Smooth muscle cell (in vitro differentiated cells): ENCODE measurements around the gene TNFRSF8. TPM values are rescaled to one million over a fixed set of nuclear protein-coding genes. Genes with fewer than 3 reads are reported as not detected.

Experiments used
- DNase-seq: peaks from one replicate; lab custom pipeline; 2025; ENCODE audit not compliant: unreplicated experiment; lab: John Stamatoyannopoulos, UW
- H2AFZ ChIP-seq: fragments of 200-600 bp; sonication (generic); 2 replicates; pipeline ENCODE4 v1.6.0; 2016; ENCODE audit warnings: antibody characterized with exemption, low read depth, mild to moderate bottlenecking
- H3F3A ChIP-seq: fragments of 200-600 bp; sonication (generic); 2 replicates; pipeline ENCODE4 v1.6.0; 2017; ENCODE audit warnings: antibody characterized with exemption, low read depth
- H3K27ac ChIP-seq: fragments of 200-600 bp; sonication (generic); 2 replicates; pipeline ENCODE4 v1.5.1; 2016; ENCODE audit warnings: low read depth, mild to moderate bottlenecking
- H3K27me3 ChIP-seq: fragments of 200-600 bp; sonication (generic); 2 replicates; pipeline ENCODE4 v1.6.1; 2016; ENCODE audit warnings: low read depth, mild to moderate bottlenecking
- H3K36me3 ChIP-seq: fragments of 200-600 bp; sonication (generic); 2 replicates; pipeline ENCODE4 v1.5.1; 2016; ENCODE audit warnings: low read depth
- H3K4me1 ChIP-seq: fragments of 200-600 bp; sonication (generic); 2 replicates; pipeline ENCODE4 v1.5.1; 2016; ENCODE audit warnings: low read depth
- H3K4me2 ChIP-seq: fragments of 200-600 bp; sonication (generic); 2 replicates; pipeline ENCODE4 v1.6.0; 2016; ENCODE audit warnings: mild to moderate bottlenecking
- H3K4me3 ChIP-seq: fragments of 200-600 bp; sonication (generic); 2 replicates; pipeline ENCODE4 v1.5.1; 2016; ENCODE audit warnings: mild to moderate bottlenecking
- H3K79me2 ChIP-seq: fragments of 200-600 bp; sonication (generic); 2 replicates; pipeline ENCODE4 v1.6.0; 2016; ENCODE audit warnings: low read depth, mild to moderate bottlenecking
- H3K9ac ChIP-seq: fragments of 200-600 bp; sonication (generic); 2 replicates; pipeline ENCODE4 v1.6.0; 2016; ENCODE audit warnings: low read depth
- H3K9me3 ChIP-seq: fragments of 200-600 bp; sonication (generic); replicated peaks from 2 replicates; pipeline ENCODE4 v1.5.1; 2016; ENCODE audit warnings: low read depth
- H4K20me1 ChIP-seq: fragments of 200-600 bp; sonication (generic); 2 replicates; pipeline ENCODE4 v1.6.0; 2016; ENCODE audit warnings: low read depth
- WGBS: methylation state at CpG from one replicate; pipeline ENCODE4 v1.1.7; 2016; ENCODE audit warnings: low lambda C conversion rate; 5-methylcytosine and 5-hydroxymethylcytosine counted together
- polyA plus RNA-seq: library from polyadenylated mRNA; unstranded; fragments of >200 nt; fragmentation: Nextera tagmentation; extraction: Ambion mirVana; gene quantifications from 2 replicates; pipeline ENCODE4 v1.2.1, GENCODE V29; 2016
- total RNA-seq: library from RNA; depleted of rRNA; stranded (reverse); fragments of >200 nt; gene quantifications from 2 replicates; pipeline ENCODE4 v1.2.3, GENCODE V29; 2014
- TF ChIP-seq, protein P1 (sequence below): fragments of 200-600 bp; sonication (generic); IDR thresholded peaks from 2 replicates; pipeline ENCODE4 v1.5.1; 2017; ENCODE audit warnings: borderline replicate concordance, mild to moderate bottlenecking, antibody characterized with exemption; ENCODE audit not compliant: insufficient read depth, poor library complexity, severe bottlenecking

Gene TNFRSF8
- total and polyA plus RNA-seq, 2 experiments from 2014 or later = 0.54 to 1.3 TPM

DNA sequence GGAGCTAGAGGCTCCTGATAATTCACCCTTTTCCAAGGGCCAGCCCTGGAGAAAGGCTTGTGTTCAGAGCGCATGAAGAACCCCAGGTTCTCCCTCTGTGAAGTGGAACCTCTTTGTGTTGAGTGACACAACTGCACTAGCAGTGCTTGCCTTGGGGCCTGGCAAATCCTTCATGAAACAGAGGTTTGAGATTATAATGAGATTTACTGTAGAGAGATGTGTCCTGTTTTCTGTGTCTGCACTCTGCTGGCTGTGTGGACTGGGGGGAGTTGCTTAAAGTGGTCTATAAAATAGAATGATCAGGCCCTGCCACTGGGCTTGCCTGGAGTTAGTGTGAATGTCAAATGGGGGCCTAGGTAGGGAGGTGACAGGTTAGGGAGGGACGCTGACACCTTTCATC is 92.2 kb downstream of the TNFRSF8 start:
- no peak for DNase-seq
- Histone ChIP-seq H3K27me3 (no peaks in the 10 kb centered on the region), H3K4me3 (no peak overlapping the region), H3K9ac (no peak overlapping the region), H3K4me2 (no peak overlapping the region), H3K9me3 (no peaks in the 10 kb centered on the region), H3F3A (no peaks in the 10 kb centered on the region), H3K79me2 (no peaks in the 10 kb centered on the region), H3K4me1 (peaks cover 13% of the 10 kb centered on the region), H3K36me3 (no peaks in the 10 kb centered on the region), H3K27ac (no peak overlapping the region), H2AFZ (no peak overlapping the region), H4K20me1 (no peaks in the 10 kb centered on the region)
- TF ChIP-seq, protein P1, sequence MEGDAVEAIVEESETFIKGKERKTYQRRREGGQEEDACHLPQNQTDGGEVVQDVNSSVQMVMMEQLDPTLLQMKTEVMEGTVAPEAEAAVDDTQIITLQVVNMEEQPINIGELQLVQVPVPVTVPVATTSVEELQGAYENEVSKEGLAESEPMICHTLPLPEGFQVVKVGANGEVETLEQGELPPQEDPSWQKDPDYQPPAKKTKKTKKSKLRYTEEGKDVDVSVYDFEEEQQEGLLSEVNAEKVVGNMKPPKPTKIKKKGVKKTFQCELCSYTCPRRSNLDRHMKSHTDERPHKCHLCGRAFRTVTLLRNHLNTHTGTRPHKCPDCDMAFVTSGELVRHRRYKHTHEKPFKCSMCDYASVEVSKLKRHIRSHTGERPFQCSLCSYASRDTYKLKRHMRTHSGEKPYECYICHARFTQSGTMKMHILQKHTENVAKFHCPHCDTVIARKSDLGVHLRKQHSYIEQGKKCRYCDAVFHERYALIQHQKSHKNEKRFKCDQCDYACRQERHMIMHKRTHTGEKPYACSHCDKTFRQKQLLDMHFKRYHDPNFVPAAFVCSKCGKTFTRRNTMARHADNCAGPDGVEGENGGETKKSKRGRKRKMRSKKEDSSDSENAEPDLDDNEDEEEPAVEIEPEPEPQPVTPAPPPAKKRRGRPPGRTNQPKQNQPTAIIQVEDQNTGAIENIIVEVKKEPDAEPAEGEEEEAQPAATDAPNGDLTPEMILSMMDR = no peak
- WGBS = 88% methylated on average over 2 of the region's 2 CpGs

GRCh38 chr1:12157366-12158231 is 94.5 kb downstream of the TNFRSF8 start:
- Histone ChIP-seq H3K79me2 (no peaks in the 10 kb centered on the region), H4K20me1 (no peaks in the 10 kb centered on the region), H3K4me1 (peaks cover 13% of the 10 kb centered on the region), H3K36me3 (no peaks in the 10 kb centered on the region), H3K27ac (no peak overlapping the region), H3K27me3 (no peaks in the 10 kb centered on the region), H3K4me2 (no peak overlapping the region), H3K9me3 (no peaks in the 10 kb centered on the region), H3F3A (no peaks in the 10 kb centered on the region), H3K4me3 (no peak overlapping the region), H2AFZ (no peak overlapping the region), H3K9ac (no peak overlapping the region)
- TF ChIP-seq, protein P1 = no peak
- no peak for DNase-seq
- 79% methylated on average over 10 of the region's 10 CpGs for WGBS

DNA sequence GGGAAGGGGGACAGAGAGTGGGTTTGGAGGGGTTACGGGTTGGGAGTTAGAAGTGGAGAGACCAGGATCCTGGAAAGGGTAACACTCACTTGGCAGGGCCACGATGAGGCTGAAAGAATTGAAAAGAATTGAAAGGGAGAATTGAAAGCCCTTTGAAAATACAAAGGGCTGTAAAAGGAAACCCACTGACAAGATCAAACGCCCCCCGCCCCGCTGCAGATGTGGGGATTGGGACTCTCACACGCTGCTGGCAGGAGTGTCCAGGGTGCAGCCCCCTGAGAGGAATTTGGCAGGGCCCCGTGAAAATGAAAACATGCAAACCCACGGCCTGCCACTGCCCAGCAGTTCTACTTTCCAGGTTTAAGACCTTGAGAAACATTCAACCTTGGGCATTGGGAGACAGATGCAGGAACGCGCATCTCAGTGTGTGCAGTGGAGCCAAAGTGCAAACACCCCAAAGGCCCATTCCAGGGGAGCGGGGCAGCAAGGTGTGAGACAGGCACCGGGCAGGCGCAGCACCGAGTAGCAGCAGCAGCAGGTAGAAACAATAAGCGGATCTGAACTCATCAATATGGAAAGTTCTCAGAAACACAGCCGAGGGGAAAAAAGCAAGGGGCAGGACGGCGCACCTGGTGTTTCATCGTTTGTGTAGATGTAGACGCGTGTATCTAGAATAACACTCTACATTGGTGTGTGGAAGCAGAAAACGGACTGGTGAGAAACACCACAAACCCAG is 95.4 kb downstream of the TNFRSF8 start:
- Histone ChIP-seq H3K36me3 (no peaks in the 10 kb centered on the region), H4K20me1 (no peaks in the 10 kb centered on the region), H3K27ac (no peak overlapping the region), H3K27me3 (no peaks in the 10 kb centered on the region), H3K9ac (no peak overlapping the region), H3F3A (no peaks in the 10 kb centered on the region), H2AFZ (no peak overlapping the region), H3K79me2 (no peaks in the 10 kb centered on the region), H3K9me3 (no peaks in the 10 kb centered on the region), H3K4me2 (no peak overlapping the region), H3K4me1 (peaks cover 13% of the 10 kb centered on the region), H3K4me3 (no peak overlapping the region)
- no peak for DNase-seq
- 79% methylated on average over 22 of the region's 22 CpGs for WGBS
- TF ChIP-seq, protein P1 = no peak
